HG02798 (cell line): Measurements from ENCODE around the gene NHERF2.

Experiments used
- ATAC-seq: cut with Tn5 transposase; IDR thresholded peaks from one replicate; pipeline ENCODE4 v1.9.1; 2021; ENCODE audit warnings: mild to moderate bottlenecking; ENCODE audit not compliant: unreplicated experiment, poor library complexity

The NHERF2 gene

DNA sequence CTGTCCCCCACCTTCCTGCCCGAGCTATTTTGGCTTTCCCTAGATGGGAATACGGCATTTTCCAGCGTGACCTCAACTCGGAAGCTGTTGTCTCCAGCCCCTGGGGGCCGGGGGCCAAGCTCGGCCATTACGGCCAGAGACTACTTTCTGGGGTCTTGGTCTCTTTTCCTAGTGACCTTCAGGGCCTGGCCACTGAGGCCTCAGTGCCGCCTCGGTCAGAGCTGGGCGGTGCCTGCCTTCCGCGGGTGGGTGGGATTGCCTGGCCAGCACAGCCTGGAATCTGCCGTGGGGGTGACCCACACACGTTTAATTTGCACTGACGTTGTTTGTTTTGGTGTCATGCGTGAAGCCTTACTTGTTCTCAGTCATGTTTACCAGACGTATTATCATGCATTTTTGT, 50.3 kb downstream of the NHERF2 start:
- no peak for ATAC-seq

GRCh38 chr16:2077696-2078095, 51.0 kb downstream of the NHERF2 start:
- no peak for ATAC-seq

- ATAC-seq = no peak
These were observed 51.4 kb downstream of the NHERF2 start for GRCh38 chr16:2078096-2078495.

GRCh38 chr16:2078691-2079090, 52.0 kb downstream of the NHERF2 start:
- ATAC-seq = no peak

DNA sequence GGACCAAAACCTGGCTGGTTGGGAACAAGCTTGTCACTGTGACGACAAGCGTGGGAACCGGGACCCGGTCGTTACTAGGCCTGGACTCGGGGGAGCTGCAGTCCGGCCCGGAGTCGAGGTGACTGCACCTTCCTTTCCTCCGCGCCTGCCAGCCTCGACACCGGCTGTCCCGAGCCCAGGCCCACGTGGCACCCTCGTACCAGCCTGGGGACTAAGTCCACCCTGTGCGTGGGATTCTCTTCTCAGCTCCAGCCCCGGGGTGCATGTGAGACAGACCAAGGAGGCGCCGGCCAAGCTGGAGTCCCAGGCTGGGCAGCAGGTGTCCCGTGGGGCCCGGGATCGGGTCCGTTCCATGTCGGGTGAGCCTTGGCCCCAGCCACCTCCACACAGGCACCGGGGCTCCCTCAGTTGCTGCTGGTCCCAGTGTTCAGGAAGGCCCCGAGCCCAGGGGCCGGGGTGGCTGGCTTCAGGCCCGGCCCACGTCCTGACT, 52.7 kb downstream of the NHERF2 start:
- no peak for ATAC-seq

- no peak for ATAC-seq
These were observed 53.3 kb downstream of the NHERF2 start for GRCh38 chr16:2079991-2080390.

DNA sequence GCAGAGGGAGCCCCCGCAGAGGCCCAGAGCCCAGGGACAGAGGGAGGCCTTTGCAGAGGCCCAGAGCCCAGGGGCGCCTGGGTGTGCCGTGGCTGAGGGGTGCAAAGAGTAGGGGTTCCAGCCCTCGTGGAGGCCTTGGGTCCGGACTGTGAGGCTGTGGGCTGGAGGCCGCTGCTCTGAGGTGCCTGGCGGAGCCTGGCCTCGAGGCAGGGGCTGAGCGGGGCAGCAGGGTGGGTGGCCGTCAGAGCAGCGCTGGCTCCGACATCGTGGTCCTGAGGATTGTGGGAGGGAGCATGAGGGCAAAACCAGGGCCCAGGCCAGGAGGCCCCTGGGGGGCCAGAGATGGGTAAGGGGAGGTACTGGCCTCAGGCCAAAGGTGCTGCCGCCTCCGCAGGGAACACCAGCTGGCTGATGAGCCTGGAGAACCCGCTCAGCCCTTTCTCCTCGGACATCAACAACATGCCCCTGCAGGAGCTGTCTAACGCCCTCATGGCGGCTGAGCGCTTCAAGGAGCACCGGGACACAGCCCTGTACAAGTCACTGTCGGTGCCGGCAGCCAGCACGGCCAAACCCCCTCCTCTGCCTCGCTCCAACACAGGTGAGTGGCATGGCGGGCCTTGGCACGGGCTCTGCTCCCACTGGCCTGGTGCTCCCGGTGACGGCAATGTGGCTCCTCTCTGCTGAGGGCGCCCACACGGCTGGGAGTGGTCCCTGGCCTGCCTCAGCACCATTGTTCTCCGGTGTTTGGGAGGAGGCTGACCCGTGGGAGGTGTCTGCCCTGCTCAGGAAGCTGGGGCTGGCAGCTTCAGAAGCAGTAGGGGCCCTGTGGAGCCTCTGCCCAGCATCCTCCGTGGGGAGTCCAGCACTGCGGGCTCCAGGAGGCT, 54.7 kb downstream of the NHERF2 start:
- no peak for ATAC-seq

DNA sequence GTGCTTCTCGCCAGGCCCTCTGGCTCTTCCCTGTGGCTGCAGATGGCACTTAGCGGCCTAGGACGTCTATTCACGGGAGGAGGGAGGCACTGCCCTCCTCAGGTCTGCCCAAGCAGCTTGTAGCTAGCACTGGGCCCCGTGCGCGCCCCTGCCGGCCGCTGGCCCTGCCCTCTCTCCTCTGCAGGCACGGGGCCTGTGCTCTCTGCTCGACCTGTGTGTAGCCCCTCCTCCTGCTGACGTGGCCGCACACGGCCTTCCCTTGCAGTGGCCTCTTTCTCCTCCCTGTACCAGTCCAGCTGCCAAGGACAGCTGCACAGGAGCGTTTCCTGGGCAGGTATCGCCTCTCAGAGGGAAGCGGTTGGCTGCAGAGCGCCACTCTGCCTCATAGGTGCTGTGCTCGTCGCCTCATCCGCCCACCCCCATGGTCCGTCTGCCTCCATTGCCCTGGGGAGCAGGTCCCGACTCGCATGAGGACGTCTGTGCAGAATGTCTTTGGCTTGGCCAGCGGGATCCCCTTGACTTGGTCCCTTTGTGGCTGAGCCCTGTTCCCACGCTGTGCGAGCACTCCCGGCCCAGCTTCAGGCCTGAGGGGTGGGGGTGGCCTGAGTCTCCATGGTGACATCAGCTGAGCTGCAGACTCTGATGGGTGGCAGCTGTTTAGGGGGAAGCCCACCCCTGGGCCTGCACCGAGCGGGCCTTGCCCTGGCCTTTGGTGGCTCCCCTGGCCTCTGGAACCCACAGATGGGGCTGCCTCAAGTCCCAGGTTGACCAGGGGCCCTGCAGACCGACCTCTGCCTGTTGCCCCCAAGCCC, 55.7 kb downstream of the NHERF2 start:
- ATAC-seq = no peak

DNA sequence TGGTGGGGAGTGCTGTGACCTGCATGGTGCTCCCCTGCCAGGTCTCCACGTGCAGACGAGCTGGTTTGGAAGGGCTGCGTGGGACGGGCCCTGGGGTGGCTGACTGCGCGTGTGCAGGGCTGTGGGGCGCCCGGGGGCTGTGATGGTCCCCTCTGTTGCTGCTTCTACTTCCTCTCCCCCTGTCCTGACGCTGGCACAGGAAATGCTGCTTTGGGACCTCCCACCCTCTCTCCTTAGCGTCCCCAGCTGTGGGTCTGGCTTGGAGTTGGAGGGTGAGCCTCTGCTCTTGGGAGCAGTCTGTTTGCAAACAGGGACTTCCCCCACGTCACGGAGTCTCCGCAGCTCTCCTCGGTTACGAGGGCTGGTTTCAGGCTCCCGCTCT, 56.3 kb downstream of the NHERF2 start:
- no peak for ATAC-seq

GRCh38 chr16:2083409-2083808, 56.7 kb downstream of the NHERF2 start:
- no peak for ATAC-seq

- no peak for ATAC-seq
These were observed 57.4 kb downstream of the NHERF2 start for GRCh38 chr16:2083876-2084780.

GRCh38 chr16:2084895-2085625, 58.4 kb downstream of the NHERF2 start:
- no peak for ATAC-seq

DNA sequence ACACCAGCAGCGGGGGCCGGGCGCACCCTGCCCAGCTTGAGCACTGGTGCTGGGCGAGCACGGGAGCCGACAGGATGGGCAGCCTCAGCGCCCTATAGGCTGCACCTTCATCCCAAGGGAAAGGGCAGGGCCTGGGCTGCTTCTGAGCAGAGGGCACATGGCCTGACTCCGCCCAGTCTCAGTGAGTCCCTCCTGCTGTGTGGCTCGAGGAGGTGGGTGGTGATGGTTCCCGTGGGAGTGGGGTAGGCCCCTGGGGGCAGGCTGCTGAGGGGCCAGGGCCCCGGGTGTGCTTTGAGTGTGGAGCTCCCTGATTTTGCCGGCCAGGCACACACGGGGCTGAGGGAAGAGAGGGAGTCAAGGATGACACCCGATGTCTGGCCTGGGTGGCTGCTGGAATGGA, 59.0 kb downstream of the NHERF2 start:
- no peak for ATAC-seq

DNA sequence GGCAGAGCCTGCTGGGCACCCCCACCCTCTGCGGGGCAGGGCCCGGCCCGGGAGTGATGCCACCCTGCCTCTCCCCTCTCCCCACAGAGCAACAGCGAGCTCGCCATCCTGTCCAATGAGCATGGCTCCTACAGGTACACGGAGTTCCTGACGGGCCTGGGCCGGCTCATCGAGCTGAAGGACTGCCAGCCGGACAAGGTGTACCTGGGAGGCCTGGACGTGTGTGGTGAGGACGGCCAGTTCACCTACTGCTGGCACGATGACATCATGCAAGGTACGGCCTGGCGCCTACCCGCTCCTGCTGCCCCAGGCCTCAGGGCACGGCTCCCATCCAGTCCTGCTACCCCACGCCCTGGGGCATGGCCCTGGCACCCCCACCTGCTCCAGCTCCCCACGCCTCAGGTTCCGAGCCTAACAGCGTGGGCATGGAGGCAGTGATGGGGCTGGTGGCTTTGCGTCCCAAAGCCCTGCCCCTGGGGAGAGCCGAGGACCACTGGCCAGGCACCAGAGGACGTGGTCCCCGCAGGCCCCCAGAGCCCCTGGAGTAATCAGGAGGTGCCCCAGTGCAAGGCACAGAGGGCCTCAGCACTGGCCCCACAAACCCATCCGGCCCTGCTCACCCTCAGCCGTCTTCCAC, 59.5 kb downstream of the NHERF2 start:
- no peak for ATAC-seq

DNA sequence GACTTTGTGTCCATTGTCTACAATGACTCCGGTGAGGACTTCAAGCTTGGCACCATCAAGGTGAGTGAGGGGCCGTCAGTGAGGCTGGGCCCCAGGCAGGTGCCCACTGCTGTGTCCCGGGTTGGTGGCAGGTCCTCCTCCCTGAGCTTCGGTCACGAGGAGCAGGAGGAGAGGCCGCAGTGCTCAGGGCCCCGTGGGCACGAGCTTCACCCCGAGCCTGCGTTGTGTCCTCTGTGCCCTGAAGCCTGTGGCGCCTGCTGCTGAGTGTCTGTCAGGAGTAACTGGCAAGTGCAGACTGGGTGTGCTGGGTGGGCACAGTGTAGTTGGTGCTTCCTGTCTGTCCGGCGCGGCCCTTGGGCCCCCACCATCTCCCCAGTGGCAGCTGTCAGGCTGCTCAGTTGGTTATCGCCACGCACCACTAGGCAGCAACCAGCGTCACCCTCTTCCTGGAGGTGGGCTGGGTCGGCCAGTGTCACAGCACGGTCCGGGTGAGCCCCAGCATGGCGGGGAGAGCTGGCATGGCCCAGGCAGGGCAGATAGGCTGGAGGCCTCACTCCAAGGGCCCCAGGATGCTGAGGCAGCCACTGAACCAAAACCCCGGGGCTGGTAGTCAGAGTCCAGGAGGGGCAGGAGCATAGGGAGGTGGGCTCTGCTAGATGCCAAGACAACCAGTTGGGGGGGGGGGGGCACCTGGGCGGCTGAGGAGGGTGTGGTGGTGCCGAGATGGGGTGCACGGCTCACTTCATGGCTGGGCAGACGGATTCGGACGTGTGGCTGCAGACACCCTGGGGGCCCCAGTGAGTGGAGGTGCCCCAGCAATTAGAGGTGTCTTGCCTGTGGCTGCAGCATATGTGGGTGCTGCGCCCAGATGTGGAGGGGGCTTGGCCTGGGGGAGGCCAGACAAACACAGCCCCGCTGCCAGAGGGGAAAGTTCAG, 60.4 kb downstream of the NHERF2 start:
- ATAC-seq = no peak

- no peak for ATAC-seq
These were observed 61.3 kb downstream of the NHERF2 start for GRCh38 chr16:2087748-2088631.
